Keratinocyte (primary cell): ENCODE data around the gene HS1BP3. TPM values are rescaled to one million over a fixed set of nuclear protein-coding genes. Genes with fewer than 3 reads are reported as not detected.

Source experiments
- DNase-seq: peaks from one replicate; pipeline ENCODE4 v3.0.0-alpha.2; 2011; ENCODE audit warnings: low read depth, missing footprints, low spot score
- FAIRE-seq: peaks from 2 replicates; lab custom pipeline; 2011; peaks lifted over from hg19 to GRCh38; lab: Jason Lieb, UNC
- H2AFZ ChIP-seq: 2 replicates; pipeline ENCODE4 v1.6.0; 2012; ENCODE audit warnings: low read length, control low read depth, inconsistent platforms; ENCODE audit not compliant: control insufficient read depth
- H3K27ac ChIP-seq: 2 replicates; pipeline ENCODE4 v1.5.1; 2011; ENCODE audit warnings: low read length; ENCODE audit not compliant: control insufficient read depth, insufficient read depth
- H3K27me3 ChIP-seq: 3 replicates; pipeline ENCODE4 v1.6.0; 2011; ENCODE audit warnings: low read length; ENCODE audit not compliant: control insufficient read depth, insufficient read depth; ENCODE audit errors: extremely low read depth
- H3K36me3 ChIP-seq, 2 experiments: 2 replicates in 1 of 2; 3 replicates in 1 of 2; pipeline ENCODE4 v1.5.1; 2011; ENCODE audit warnings: low read length in 2 of 2, mild to moderate bottlenecking in 1 of 2; ENCODE audit not compliant: control insufficient read depth in 2 of 2, insufficient read depth in 2 of 2; ENCODE audit errors: extremely low read depth in 1 of 2
- H3K4me1 ChIP-seq: 3 replicates; pipeline ENCODE4 v1.5.1; 2011; ENCODE audit warnings: low read length; ENCODE audit not compliant: control insufficient read depth, insufficient read depth; ENCODE audit errors: extremely low read depth
- H3K4me2 ChIP-seq: 3 replicates; pipeline ENCODE4 v1.6.0; 2011; ENCODE audit warnings: low read depth, low read length; ENCODE audit not compliant: control insufficient read depth, insufficient read depth; ENCODE audit errors: extremely low read depth
- H3K4me3 ChIP-seq, 3 experiments: fragments of 200-600 bp in 1 of 3; sonication (generic) in 1 of 3; 2 replicates in 2 of 3; 3 replicates in 1 of 3; pipeline ENCODE4 v1.5.1; 2011 to 2016; ENCODE audit warnings: low read length in 3 of 3, mild to moderate bottlenecking in 3 of 3, control low read depth in 2 of 3, inconsistent platforms in 1 of 3, low read depth in 1 of 3, mixed read lengths in 1 of 3, mixed run types in 1 of 3, moderate library complexity in 1 of 3; ENCODE audit not compliant: control insufficient read depth in 2 of 3, insufficient read depth in 2 of 3; ENCODE audit errors: extremely low read depth in 1 of 3
- H3K79me2 ChIP-seq: 2 replicates; pipeline ENCODE4 v1.6.0; 2012; ENCODE audit warnings: low read length; ENCODE audit not compliant: control insufficient read depth, insufficient read depth
- H3K9ac ChIP-seq: 3 replicates; pipeline ENCODE4 v1.6.0; 2011; ENCODE audit warnings: low read length; ENCODE audit not compliant: control insufficient read depth, insufficient read depth; ENCODE audit errors: extremely low read depth
- H3K9me1 ChIP-seq: 3 replicates; pipeline ENCODE4 v1.6.0; 2011; ENCODE audit warnings: low read length; ENCODE audit not compliant: control insufficient read depth, insufficient read depth; ENCODE audit errors: extremely low read depth
- H3K9me3 ChIP-seq: 2 replicates; pipeline ENCODE4 v1.5.1; 2012; ENCODE audit warnings: low read depth, low read length; ENCODE audit not compliant: control insufficient read depth
- H4K20me1 ChIP-seq: 3 replicates; pipeline ENCODE4 v1.6.0; 2011; ENCODE audit warnings: low read length; ENCODE audit not compliant: control insufficient read depth, insufficient read depth; ENCODE audit errors: extremely low read depth
- EZH2 ChIP-seq: IDR thresholded peaks from one replicate; pipeline ENCODE4 v1.6.1; 2012; ENCODE audit warnings: inconsistent platforms, mild to moderate bottlenecking, low read length, moderate library complexity
- dilution Hi-C: fragments of 300-500 bp; cut with MboI; formaldehyde crosslinking; loops from one replicate; pipeline ENCODE4 v1.7.0; 2020; ENCODE audit warnings: low sequenced_read_pairs; ENCODE audit not compliant: extremely low pct_ligation_motif_present
- polyA plus RNA-seq, 5 experiments: library from polyadenylated mRNA; depleted of rRNA in 3 of 5; stranded (reverse) in 3 of 5; stranded (forward) in 1 of 5; unstranded in 1 of 5; fragments of >200 nt; gene quantifications; 1 replicate in 1 of 5; 2 replicates in 3 of 5; 3 replicates in 1 of 5; pipeline versions ENCODE4 v1.2.1 to v1.2.3, GENCODE V29; 2011 to 2012; ENCODE audit warnings: missing spikeins in 2 of 5, low read depth in 1 of 5, low replicate concordance in 1 of 5
- TF ChIP-seq, protein P1 (sequence below), 3 experiments: IDR thresholded peaks in 1 of 3; conservative IDR thresholded peaks in 1 of 3; optimal IDR thresholded peaks in 1 of 3; 2 replicates in 2 of 3; 3 replicates in 1 of 3; pipeline versions ENCODE3 to v1.5.1; 2011; ENCODE audit warnings: low read length in 3 of 3, mild to moderate bottlenecking in 3 of 3, moderate library complexity in 2 of 3, control low read depth in 1 of 3, inconsistent platforms in 1 of 3; ENCODE audit not compliant: insufficient read depth in 2 of 3; ENCODE audit errors: extremely low read depth in 1 of 3

The HS1BP3 gene
- polyA plus RNA-seq, 1 donor (not counting 4 experiments of a cell fraction or from before 2014, with no cell fraction given) = 18.5 TPM

DNA sequence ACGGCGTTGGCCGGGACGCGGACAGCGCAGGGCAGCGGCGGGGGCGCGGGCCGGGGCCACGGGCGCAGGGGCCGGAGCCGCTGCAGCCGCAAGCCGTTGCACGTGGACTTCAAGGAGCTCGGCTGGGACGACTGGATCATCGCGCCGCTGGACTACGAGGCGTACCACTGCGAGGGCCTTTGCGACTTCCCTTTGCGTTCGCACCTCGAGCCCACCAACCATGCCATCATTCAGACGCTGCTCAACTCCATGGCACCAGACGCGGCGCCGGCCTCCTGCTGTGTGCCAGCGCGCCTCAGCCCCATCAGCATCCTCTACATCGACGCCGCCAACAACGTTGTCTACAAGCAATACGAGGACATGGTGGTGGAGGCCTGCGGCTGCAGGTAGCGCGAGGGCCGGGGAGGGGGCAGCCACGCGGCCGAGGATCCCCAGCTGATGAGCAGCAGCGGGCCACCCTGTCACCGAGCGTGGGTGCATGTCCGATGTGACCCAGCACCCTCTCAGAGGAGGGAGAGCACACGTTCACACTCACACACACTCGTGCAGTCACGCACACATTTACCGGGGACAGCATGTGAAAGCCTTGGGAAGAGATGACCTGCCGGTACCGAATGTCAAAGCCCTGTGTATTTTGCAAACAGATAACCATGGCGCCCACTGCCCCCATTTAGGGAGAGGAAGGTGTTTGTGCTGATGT is 20.3 kb upstream of the HS1BP3 start:
- H3K4me3 ChIP-seq = no peak overlapping the region

DNA sequence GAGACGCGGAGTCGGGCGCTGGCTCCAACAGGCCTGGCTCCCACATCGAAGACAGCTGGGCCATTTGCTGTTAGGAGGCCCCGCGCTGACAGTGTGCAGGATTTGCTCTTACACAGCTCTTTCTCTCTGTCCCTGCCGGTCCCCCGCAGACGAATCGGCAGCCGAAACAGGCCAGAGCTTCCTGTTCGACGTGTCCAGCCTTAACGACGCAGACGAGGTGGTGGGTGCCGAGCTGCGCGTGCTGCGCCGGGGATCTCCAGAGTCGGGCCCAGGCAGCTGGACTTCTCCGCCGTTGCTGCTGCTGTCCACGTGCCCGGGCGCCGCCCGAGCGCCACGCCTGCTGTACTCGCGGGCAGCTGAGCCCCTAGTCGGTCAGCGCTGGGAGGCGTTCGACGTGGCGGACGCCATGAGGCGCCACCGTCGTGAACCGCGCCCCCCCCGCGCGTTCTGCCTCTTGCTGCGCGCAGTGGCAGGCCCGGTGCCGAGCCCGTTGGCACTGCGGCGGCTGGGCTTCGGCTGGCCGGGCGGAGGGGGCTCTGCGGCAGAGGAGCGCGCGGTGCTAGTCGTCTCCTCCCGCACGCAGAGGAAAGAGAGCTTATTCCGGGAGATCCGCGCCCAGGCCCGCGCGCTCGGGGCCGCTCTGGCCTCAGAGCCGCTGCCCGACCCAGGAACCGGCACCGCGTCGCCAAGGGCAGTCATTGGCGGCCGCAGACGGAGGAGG is 19.6 kb upstream of the HS1BP3 start:
- dilution Hi-C loops = no loop called here
- no peaks in the 10 kb centered on the region for H3K36me3 ChIP-seq
- no peaks in the 10 kb centered on the region for H3K9me3 ChIP-seq
- FAIRE-seq (no peak), DNase-seq (no peak)
- peaks cover 4% of the 10 kb centered on the region for H3K4me1 ChIP-seq
- no peak overlapping the region for H3K4me2 ChIP-seq
- H3K27me3 ChIP-seq = peaks cover 82% of the 10 kb centered on the region
- H3K4me3 ChIP-seq = no peak overlapping the region
- H3K27ac ChIP-seq = no peak overlapping the region
- no peaks in the 10 kb centered on the region for H4K20me1 ChIP-seq
- H3K9me1 ChIP-seq = no peaks in the 10 kb centered on the region
- H2AFZ ChIP-seq = no peak overlapping the region
- peak; percentile 99 for TF ChIP-seq EZH2
- TF ChIP-seq, protein P1, sequence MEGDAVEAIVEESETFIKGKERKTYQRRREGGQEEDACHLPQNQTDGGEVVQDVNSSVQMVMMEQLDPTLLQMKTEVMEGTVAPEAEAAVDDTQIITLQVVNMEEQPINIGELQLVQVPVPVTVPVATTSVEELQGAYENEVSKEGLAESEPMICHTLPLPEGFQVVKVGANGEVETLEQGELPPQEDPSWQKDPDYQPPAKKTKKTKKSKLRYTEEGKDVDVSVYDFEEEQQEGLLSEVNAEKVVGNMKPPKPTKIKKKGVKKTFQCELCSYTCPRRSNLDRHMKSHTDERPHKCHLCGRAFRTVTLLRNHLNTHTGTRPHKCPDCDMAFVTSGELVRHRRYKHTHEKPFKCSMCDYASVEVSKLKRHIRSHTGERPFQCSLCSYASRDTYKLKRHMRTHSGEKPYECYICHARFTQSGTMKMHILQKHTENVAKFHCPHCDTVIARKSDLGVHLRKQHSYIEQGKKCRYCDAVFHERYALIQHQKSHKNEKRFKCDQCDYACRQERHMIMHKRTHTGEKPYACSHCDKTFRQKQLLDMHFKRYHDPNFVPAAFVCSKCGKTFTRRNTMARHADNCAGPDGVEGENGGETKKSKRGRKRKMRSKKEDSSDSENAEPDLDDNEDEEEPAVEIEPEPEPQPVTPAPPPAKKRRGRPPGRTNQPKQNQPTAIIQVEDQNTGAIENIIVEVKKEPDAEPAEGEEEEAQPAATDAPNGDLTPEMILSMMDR (optimal IDR thresholded peaks at IDR 0.05 in 1 of 3, IDR thresholded peaks at IDR 0.05 in 1 of 3, conservative IDR thresholded peaks at IDR 0.05 in 1 of 3; ENCODE audit: extremely low read depth in 1 of 3, insufficient read depth in 2 of 3, low read length in 3 of 3) = no peak
- H3K9ac ChIP-seq = no peak overlapping the region
- H3K79me2 ChIP-seq = no peaks in the 10 kb centered on the region

More for the DNA sequence above, 20.3 kb upstream of the HS1BP3 start:
- Histone ChIP-seq H3K4me2 (no peak overlapping the region), H3K27ac (no peak overlapping the region), H3K9me3 (no peaks in the 10 kb centered on the region), H3K9ac (no peak overlapping the region), H4K20me1 (no peaks in the 10 kb centered on the region), H3K9me1 (no peaks in the 10 kb centered on the region), H3K4me1 (peaks cover 3% of the 10 kb centered on the region), H2AFZ (no peak overlapping the region), H3K27me3 (peaks cover 75% of the 10 kb centered on the region), H3K79me2 (no peaks in the 10 kb centered on the region), H3K36me3 (no peaks in the 10 kb centered on the region)
- dilution Hi-C loops = no loop called here
- FAIRE-seq (no peak), DNase-seq (no peak)
- TF ChIP-seq, protein P1 (optimal IDR thresholded peaks at IDR 0.05 in 1 of 3, IDR thresholded peaks at IDR 0.05 in 1 of 3, conservative IDR thresholded peaks at IDR 0.05 in 1 of 3; ENCODE audit: extremely low read depth in 1 of 3, insufficient read depth in 2 of 3, low read length in 3 of 3) = no peak
- TF ChIP-seq EZH2 = peak; percentile 98
